ENCODE results near the gene VDR.
A peak's percentile ranks its signal among the peaks of the same experiment; 100 is the strongest.

Gene VDR

DNA sequence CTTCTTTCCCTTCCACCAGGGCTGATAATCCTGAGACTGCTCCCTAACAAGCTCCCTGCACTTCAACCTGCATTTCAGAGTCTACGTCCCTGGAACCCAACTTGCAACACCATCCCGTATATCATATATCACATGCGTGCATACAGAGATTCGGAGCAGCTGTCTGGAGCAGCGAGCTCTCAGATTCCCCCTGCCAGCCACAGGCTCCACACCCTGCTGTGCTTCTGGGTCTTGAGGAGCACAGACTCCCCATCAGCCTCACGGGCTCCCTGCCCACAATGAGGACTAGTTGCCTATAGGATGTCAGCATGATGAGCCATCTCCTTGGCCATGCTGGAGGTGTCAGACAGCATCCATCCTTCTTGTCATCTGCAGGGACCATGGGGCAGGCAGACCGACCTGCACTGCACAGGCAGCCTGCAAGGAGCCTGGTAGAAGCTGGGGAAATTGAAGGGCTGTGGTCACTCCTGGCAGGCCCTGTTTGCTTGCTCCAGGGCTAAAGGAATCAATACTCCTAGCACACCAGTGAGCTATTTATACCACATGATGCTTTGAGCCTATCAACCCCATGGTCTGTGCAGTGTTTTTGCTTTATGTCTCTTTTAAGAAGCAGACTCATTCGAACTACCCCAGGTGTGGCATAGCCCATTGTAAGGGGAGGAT, 65.4 kb downstream of the VDR start:
- H3K4me3 ChIP-seq (ENCODE audit: low read depth, low read length), result no peak overlapping the region
- TF ChIP-seq, protein P1, sequence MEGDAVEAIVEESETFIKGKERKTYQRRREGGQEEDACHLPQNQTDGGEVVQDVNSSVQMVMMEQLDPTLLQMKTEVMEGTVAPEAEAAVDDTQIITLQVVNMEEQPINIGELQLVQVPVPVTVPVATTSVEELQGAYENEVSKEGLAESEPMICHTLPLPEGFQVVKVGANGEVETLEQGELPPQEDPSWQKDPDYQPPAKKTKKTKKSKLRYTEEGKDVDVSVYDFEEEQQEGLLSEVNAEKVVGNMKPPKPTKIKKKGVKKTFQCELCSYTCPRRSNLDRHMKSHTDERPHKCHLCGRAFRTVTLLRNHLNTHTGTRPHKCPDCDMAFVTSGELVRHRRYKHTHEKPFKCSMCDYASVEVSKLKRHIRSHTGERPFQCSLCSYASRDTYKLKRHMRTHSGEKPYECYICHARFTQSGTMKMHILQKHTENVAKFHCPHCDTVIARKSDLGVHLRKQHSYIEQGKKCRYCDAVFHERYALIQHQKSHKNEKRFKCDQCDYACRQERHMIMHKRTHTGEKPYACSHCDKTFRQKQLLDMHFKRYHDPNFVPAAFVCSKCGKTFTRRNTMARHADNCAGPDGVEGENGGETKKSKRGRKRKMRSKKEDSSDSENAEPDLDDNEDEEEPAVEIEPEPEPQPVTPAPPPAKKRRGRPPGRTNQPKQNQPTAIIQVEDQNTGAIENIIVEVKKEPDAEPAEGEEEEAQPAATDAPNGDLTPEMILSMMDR (IDR thresholded peaks at IDR 0.05; ENCODE audit: low read depth, low read length), result no peak

DNA sequence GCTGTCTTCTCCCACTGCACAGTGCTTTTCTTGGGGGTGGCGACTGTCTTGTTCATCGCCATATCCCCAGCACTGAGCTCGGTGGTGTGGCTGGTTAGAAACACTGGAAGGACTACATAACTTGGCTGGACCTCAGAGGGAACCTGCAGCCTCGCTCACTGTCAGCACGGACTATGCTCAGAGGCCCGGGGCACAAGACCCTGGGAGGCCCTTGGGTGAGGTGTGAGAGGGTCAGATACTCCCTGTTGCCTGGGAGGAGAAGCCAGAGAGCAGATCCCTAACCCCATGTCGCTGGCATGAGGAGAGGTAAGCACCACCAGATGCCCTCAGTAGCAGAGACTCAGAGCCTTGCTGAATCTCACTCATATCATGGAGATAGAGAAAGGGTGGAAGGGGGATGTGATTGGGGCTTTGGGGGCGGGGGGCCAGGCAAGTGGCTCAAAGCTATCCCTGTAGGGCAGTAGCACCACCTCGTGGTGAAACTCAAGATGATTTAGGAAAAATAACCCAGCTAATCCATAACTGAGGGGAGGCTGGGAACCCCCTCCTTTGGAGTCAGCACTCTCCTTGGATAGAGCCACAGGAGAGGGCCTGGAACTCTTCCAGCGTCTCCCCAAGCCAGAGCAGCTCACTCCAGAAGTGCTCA, 66.4 kb downstream of the VDR start:
- no peak overlapping the region for H3K4me3 ChIP-seq (ENCODE audit: low read depth, low read length)
- TF ChIP-seq, protein P1 (IDR thresholded peaks at IDR 0.05; ENCODE audit: low read depth, low read length), result peak; percentile 10

DNA sequence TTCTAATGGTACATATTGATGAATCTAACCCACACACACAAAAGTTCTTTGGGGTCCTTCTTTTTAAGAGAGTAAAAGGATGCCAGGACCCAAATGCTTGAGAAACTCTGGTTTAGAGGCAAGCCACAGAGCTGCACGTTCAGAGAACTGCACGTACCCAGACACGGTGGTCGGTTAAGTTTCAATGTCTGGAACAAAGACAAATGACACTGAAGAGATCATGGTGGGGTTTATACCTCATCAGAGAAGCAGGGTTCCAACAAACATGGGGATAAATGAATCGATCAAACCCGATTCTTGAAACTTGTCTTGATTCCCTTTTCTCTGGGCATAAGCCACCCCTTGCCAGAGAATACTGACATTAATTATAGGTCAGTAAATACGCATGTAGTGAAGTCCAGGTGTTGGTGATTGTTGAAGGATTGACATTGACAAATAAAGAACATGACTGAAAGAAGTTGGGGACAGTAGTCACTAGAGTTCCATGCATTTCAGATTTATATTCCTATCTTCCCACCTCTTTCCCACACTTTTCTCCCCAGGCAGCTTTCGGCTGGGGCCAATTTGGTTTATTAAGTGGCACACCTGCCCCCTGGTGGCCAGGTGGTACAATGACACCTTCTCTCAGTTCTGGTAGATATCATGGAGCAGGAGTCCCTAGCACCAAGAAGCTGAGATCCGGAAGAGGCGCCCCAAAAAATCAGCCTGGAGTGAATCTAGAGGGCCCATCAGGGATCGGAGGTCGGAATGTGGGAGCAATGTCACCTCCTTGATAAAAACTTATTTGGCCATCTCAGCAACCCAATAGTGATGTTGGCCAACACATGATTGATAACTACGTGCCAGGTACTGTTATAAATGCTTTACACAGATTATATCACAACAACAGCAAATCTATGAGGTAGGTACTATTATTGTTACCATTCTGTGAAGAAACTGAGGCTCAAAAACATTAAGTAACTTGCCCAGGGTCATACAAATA, 67.3 kb downstream of the VDR start:
- TF ChIP-seq, protein P1 (IDR thresholded peaks at IDR 0.05; ENCODE audit: low read depth, low read length), result peak; percentile 91
- no peak overlapping the region for H3K4me3 ChIP-seq (ENCODE audit: low read depth, low read length)

DNA sequence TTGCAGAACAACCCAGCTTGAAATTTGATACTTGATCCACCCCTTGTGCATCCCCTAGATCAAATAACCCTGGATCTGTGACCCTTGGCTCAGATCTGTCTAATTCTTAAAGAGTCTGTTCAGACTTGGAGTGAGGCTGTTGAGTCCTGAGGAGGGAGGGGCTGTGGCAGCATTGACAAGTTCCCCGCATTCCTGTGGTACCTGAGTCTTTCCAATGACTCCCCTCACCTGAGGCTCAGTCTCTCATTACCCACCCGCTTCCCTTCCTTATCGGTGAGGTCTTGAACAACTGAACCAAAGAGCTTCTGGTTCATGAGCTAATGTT, 69.0 kb downstream of the VDR start:
- TF ChIP-seq, protein P1 (IDR thresholded peaks at IDR 0.05; ENCODE audit: low read depth, low read length), result no peak
- no peak overlapping the region for H3K4me3 ChIP-seq (ENCODE audit: low read depth, low read length)

DNA sequence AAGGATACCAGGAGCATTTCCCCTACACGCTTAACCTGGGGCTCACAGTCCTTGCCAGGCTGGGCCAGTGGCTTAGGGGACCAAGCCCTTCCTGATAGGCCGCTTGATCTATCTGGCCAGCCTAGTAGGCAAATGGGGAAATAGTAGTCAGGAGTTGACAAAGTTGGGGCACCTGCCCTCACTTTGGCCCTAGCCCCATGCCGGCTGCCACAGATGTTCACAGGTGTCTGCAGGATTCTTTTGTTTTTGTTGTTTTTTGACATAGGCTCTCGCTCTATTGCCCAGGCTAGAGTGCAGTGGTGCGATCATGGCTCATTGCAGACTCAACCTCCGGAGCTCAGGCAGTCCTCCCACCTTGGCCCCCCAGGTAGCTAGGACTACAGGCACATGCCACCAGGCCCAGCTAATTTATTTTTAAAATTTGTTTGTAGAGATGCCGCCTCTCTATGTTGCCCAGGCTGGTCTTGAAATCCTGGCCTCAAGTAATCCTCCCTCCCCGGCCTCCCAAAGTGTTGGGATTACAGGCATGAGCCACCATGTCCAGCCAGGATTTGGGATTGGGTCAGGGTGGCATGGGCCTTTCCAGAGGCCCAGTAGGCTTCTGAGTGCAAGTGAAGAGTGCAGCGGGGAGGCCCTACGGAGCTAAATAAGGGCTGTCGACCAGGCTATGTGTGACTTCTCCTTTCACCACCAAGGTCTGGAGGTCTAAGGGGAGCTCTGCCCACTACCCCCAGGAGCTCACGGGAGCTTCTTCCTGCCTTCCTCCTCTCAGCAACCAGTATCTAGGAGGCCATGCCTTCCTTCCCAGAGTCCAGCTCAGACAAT, 69.6 kb downstream of the VDR start:
- TF ChIP-seq, protein P1 (IDR thresholded peaks at IDR 0.05; ENCODE audit: low read depth, low read length), result no peak
- no peak overlapping the region for H3K4me3 ChIP-seq (ENCODE audit: low read depth, low read length)

DNA sequence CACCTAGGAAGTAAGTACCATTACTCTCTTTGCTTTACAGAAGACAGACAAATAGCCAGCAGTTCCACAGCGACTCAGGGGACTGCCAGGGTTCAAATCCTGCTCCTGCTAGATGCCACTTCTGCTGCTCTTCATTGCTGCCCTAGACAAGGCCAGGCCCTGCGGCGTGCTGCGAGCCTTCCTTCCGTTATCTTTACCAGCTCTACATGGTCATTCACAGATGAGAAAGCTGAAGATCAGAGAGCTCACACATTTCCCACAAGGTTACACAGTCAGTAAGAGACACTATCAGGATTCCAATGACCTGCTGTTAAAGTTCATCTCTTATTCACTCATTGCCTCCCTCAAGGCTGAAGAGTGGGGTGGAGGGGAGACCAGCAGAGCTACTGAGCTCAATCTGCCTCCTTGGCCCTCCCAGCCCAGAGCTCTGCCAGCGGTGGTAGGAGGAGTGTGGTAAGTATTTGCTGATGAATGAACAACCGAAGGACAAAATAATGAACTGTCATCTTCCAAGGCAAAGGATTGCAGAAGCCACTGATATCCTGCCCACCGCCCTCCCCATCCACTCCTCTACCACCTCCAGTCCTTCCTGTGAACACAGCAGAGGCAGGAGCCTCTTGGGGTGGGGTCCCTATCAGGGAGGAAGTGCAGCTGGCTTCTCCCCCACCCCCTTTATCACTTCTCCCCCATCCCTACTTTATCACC, 70.4 kb downstream of the VDR start:
- TF ChIP-seq, protein P1 (IDR thresholded peaks at IDR 0.05; ENCODE audit: low read depth, low read length), result no peak
- H3K4me3 ChIP-seq (ENCODE audit: low read depth, low read length), result no peak overlapping the region

All from WI38 (cell line).